ENCODE data around the gene CDC34. TPM values are rescaled to one million over a fixed set of nuclear protein-coding genes. Genes with fewer than 3 reads are reported as not detected.
A peak's percentile ranks its signal among the peaks of the same experiment; 100 is the strongest.

The CDC34 gene
- total RNA-seq, 8 experiments from 2014 or later = 40.0 to 116 (median 71.6) TPM

DNA sequence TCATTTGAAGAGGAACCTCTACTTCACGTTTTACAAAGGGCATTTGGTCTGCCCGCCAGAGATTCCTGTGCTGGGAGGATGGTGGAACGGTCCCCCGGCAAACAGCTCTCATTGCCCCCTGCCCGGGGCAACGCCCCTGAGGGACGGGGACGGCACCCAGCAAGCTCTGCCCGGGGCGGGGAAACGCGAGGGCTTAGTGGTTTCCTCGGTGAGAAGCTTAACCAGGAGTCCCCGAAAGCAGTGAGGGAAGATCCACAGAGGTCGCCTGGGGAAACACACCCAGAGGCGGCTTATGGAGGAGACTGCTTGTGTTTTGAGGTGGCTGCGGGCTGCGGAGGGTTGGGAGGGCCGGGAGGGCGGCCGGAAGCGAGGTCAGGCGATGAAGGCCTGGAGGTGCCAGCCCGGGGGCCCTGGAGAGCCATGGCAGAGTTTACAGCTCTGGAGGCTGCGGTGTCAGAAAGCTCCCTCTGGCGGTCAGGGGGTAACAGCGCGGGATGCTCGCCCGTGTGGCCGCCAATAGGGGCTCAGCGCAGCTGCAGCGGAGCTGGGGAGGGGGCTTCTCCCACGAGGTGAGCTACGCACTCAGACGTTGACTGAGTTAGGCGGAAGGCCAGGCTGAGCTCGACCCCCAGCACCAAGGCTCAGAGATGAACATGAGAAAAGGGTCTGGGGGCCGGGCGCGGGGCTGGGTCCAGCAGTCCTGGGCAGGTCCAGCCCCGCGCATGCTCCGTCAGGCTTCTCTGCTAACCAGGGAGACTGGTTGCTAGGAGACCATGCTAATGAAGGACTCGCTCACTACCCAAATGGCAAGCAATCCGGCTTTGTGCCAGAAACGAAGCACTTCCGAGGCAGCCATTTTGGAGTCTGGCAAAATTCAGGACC is 24.9 kb upstream of the CDC34 start:
- peak; percentile 73 to 88 (median 85) for ATAC-seq (replicated peaks in 6 of 8)
- H3K27ac ChIP-seq = peak overlapping the region; percentile 96 to 100
- H3K4me1 ChIP-seq (replicated peaks in 1 of 2) = peaks cover 13 to 25% of the 10 kb centered on the region in 2 donors
- 0 to 3% (median 0%) methylated on average over 3 to 10 of the region's 48 CpGs; no CpG with 5 or more reads in 5 of the 10 experiments for WGBS, 10 experiments
- in situ Hi-C loops (cut with MboI; ENCODE audit: low pct_unique_long_range_greater_than_20kb in 2 of 9, low sequenced_read_pairs in 9 of 9, unreplicated experiment in 9 of 9) = no loop called here
- peak overlapping the region; percentile 69 to 92 (median 73) for H3K4me3 ChIP-seq

- peak; percentile 71 to 87 (median 78) for ATAC-seq (replicated peaks in 6 of 8)
- in situ Hi-C loops (cut with MboI; ENCODE audit: low pct_unique_long_range_greater_than_20kb in 2 of 9, low sequenced_read_pairs in 9 of 9, unreplicated experiment in 9 of 9) = no loop called here
- 0 to 20% (median 0%) methylated on average over 1 to 21 of the region's 81 CpGs; no CpG with 5 or more reads in 3 of the 10 experiments for WGBS, 10 experiments
Measured at GRCh38 chr19:507286-508203, 24.0 kb upstream of the CDC34 start, which contains the start of gene TPGS1. Gene TPGS1 (plus strand): TSS chr19:507497. CDS start chr19:507507, 10 bp downstream.

DNA sequence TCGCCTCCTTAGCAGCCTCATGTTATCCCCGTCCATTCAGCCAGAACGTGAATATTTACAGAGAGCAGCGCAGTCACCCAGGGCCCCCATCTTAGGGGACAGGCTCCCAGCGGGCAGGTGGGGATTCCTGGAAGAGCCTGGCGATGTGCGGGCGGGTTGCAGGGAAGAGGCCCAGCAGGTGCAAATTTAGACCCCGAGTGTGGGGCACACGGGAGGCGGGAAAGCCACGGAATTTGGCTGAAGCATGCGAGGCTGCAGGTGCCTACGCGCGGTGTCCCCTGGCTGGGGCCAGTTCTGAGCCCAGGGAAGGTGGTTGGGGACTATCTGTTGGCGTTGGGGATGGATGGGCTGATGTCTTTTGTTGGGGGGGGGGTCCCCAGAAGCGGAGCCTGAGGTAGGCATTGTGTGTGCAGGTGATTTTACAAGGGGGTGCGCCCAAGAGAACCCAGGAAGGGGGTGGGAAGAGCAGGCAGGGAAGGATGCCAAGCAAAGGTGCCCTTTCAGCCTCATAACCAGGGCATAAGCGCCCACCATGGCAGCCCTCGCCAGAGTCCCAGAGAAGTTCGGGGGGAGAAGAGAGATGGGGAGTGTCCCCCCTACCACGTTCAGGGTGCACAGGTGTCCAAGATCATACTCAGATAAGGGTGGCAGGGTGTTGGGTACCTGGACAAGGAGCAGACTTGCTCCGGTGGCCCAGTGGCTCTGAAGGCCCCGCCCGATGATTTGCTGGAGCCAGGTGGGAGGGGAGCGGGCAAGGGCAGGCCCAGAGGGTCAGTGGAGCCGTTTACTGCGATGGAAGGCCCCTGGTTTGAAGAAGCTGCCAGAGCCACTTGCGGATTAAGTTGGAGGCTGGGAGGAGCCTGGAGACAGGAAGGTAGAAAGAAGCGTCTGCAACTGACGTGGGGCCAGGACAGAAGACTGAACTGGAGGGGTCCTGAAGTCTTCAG is 23.1 kb upstream of the CDC34 start:
- Histone ChIP-seq H3K4me1 (replicated peaks in 1 of 2) (peaks cover 22 to 35% of the 10 kb centered on the region in 2 donors), H3K4me3 (peak overlapping the region; percentile 69 to 92 (median 73)), H3K27ac (peak overlapping the region in 1 of 2 donors; percentile 100)
- WGBS, 10 experiments = 0 to 100% (median 62%) methylated on average over 1 to 12 of the region's 32 CpGs; no CpG with 5 or more reads in 2 of the 10 experiments
- in situ Hi-C loops (cut with MboI; ENCODE audit: low pct_unique_long_range_greater_than_20kb in 2 of 9, low sequenced_read_pairs in 9 of 9, unreplicated experiment in 9 of 9) = no loop called here
- ATAC-seq (replicated peaks in 6 of 8) = no peak

More at GRCh38 chr19:507286-508203, 24.0 kb upstream of the CDC34 start, which contains the start of gene TPGS1:
- Histone ChIP-seq H3K4me1 (replicated peaks in 1 of 2) (peaks cover 14 to 27% of the 10 kb centered on the region in 2 donors), H3K4me3 (peak within 1 kb of the TSS; percentile 69 to 92 (median 73)), H3K27ac (peak within 1 kb of the TSS; percentile 96 to 100)

GRCh38 chr19:510606-511100 is 20.9 kb upstream of the CDC34 start:
- no peak overlapping the region for H3K4me3 ChIP-seq
- in situ Hi-C loops (cut with MboI; ENCODE audit: low pct_unique_long_range_greater_than_20kb in 2 of 9, low sequenced_read_pairs in 9 of 9, unreplicated experiment in 9 of 9) = no loop called here
- peaks cover 22 to 35% of the 10 kb centered on the region in 2 donors for H3K4me1 ChIP-seq (replicated peaks in 1 of 2)
- H3K27ac ChIP-seq = peak overlapping the region in 1 of 2 donors; percentile 69
- peak in 6 of 8 experiments; percentile 1 to 38 (median 18) for ATAC-seq (replicated peaks in 6 of 8)
- 0 to 80% (median 28%) methylated on average over 1 to 6 of the region's 21 CpGs; no CpG with 5 or more reads in 5 of the 10 experiments for WGBS, 10 experiments

GRCh38 chr19:511101-511851 is 20.3 kb upstream of the CDC34 start:
- peak in 2 of 8 experiments; percentile 1 to 7 for ATAC-seq (replicated peaks in 6 of 8)
- H3K27ac ChIP-seq = peak overlapping the region in 1 of 2 donors; percentile 69
- H3K4me3 ChIP-seq = no peak overlapping the region
- WGBS, 10 experiments = 10 to 81% (median 70%) methylated on average over 2 to 10 of the region's 30 CpGs; no CpG with 5 or more reads in 4 of the 10 experiments
- in situ Hi-C loops (cut with MboI; ENCODE audit: low pct_unique_long_range_greater_than_20kb in 2 of 9, low sequenced_read_pairs in 9 of 9, unreplicated experiment in 9 of 9) = no loop called here
- peaks cover 18 to 31% of the 10 kb centered on the region in 2 donors for H3K4me1 ChIP-seq (replicated peaks in 1 of 2)

DNA sequence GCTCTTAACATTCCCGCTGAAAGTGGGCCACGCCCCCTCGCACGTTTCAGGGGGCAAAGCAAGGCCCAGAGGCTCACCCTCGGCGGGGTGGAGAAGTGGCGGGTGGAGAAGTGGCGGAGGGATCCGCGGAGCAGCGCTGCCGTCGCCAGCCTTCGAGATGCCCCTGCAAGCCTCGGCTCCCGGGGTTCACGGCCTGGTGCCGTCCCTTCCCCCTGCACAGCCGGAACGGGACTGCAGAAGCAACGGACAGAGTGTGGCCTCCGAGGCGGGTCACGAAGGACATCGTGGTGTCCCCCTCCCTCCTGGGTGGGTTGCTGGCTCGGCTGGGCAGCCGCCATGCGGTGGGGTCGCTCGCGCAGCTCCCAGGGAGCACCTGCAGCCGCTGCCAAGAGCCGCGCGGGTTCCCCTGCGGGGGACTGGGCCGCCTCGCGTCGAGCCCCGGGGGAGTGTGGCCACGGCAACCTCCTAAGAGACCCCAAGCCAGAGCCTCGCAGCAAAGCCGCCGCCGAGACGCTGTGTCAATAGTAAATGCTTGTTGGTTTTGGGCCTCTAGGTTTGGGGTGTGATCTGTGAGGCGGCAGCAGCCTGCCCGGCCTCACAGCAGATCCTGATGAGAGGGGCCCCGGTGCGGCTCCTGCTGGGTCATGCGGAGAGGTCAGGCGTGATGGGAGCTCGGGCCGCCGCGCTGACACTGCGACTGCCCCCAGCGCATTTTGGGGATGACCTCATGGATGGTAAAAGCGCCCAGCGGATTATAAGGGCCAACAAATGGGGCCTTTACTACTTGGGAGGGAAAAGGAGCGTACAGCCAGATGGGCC is 18.8 kb upstream of the CDC34 start:
- peaks cover 16 to 28% of the 10 kb centered on the region in 2 donors for H3K4me1 ChIP-seq (replicated peaks in 1 of 2)
- H3K27ac ChIP-seq = peak overlapping the region in 1 of 2 donors; percentile 71
- in situ Hi-C loops (cut with MboI; ENCODE audit: low pct_unique_long_range_greater_than_20kb in 2 of 9, low sequenced_read_pairs in 9 of 9, unreplicated experiment in 9 of 9) = no loop called here
- no peak overlapping the region for H3K4me3 ChIP-seq
- ATAC-seq (replicated peaks in 6 of 8) = peak in 5 of 8 experiments; percentile 24 to 62 (median 30)
- 20 to 82% (median 55%) methylated on average over 2 to 6 of the region's 62 CpGs; no CpG with 5 or more reads in 6 of the 10 experiments for WGBS, 10 experiments

DNA sequence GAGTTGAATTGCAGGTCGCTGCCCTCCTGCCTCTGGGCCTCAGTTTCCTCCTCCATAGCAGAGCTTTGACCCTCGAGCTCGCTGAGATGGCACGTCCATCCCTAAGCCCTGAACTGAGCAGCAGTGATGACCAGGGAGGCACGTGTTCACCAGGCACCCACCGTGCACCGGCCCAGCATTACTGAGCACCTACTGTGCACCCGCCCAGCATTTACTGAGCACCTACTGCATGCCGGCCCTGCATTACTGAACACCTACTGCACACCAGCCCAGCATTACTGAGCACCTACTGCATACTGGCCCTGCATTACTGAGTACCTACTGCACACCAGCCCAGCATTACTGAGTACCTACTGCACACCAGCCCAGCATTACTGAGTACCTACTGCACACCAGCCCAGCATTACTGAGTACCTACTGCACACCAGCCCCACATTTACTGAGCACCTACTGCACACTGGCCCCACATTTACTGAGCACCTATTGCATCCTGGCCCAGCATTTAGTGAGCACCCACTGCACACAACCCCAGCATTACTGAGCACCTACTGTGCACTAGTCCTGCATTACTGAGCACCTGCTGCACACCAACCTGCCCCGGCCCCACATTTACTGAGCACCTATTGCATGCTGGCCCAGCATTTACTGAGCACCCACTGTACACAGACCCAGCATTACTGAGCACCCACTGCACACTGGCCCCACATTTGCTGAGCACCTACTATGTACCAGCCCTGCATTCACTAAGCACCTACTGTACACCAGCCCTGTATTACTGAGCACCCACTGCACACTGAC is 18.0 kb upstream of the CDC34 start:
- WGBS, 10 experiments = 85 to 100% (median 97%) methylated on average over 1 to 7 of the region's 10 CpGs; no CpG with 5 or more reads in 4 of the 10 experiments
- H3K4me1 ChIP-seq (replicated peaks in 1 of 2) = peaks cover 13 to 24% of the 10 kb centered on the region in 2 donors
- in situ Hi-C loops (cut with MboI; ENCODE audit: low pct_unique_long_range_greater_than_20kb in 2 of 9, low sequenced_read_pairs in 9 of 9, unreplicated experiment in 9 of 9) = no loop called here
- H3K27ac ChIP-seq = peak overlapping the region in 1 of 2 donors; percentile 71
- H3K4me3 ChIP-seq = no peak overlapping the region
- ATAC-seq (replicated peaks in 6 of 8) = no peak

GRCh38 chr19:514166-514663 is 17.3 kb upstream of the CDC34 start:
- no peak overlapping the region for H3K4me3 ChIP-seq
- in situ Hi-C loops (cut with MboI; ENCODE audit: low pct_unique_long_range_greater_than_20kb in 2 of 9, low sequenced_read_pairs in 9 of 9, unreplicated experiment in 9 of 9) = no loop called here
- H3K4me1 ChIP-seq (replicated peaks in 1 of 2) = peaks cover 15 to 28% of the 10 kb centered on the region in 2 donors
- no peak overlapping the region for H3K27ac ChIP-seq
- 85 to 100% (median 100%) methylated on average over 1 to 6 of the region's 9 CpGs; no CpG with 5 or more reads in 3 of the 10 experiments for WGBS, 10 experiments
- ATAC-seq (replicated peaks in 6 of 8) = no peak

- Histone ChIP-seq H3K27ac (no peak overlapping the region), H3K4me1 (replicated peaks in 1 of 2) (peaks cover 6 to 9% of the 10 kb centered on the region in 2 donors), H3K4me3 (no peak overlapping the region)
- in situ Hi-C loops (cut with MboI; ENCODE audit: low pct_unique_long_range_greater_than_20kb in 2 of 9, low sequenced_read_pairs in 9 of 9, unreplicated experiment in 9 of 9) = no loop called here
- no CpG with 5 or more reads among the region's 10 CpGs for WGBS, 10 experiments
- ATAC-seq (replicated peaks in 6 of 8) = peak; percentile 44 to 82 (median 76)
Measured at GRCh38 chr19:517721-518597, 13.6 kb upstream of the CDC34 start.

Measured in motor neuron (in vitro differentiated cells).